ENCODE results near the gene CREBBP.

GRCh38 chr16:3783516-3783915 is 97.0 kb downstream of the CREBBP start:
- TF ChIP-seq, protein P1, sequence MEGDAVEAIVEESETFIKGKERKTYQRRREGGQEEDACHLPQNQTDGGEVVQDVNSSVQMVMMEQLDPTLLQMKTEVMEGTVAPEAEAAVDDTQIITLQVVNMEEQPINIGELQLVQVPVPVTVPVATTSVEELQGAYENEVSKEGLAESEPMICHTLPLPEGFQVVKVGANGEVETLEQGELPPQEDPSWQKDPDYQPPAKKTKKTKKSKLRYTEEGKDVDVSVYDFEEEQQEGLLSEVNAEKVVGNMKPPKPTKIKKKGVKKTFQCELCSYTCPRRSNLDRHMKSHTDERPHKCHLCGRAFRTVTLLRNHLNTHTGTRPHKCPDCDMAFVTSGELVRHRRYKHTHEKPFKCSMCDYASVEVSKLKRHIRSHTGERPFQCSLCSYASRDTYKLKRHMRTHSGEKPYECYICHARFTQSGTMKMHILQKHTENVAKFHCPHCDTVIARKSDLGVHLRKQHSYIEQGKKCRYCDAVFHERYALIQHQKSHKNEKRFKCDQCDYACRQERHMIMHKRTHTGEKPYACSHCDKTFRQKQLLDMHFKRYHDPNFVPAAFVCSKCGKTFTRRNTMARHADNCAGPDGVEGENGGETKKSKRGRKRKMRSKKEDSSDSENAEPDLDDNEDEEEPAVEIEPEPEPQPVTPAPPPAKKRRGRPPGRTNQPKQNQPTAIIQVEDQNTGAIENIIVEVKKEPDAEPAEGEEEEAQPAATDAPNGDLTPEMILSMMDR (conservative IDR thresholded peaks at IDR 0.05), result no peak
- TF ChIP-seq ZFX (IDR thresholded peaks at IDR 0.05), result no peak
